DMS79 (cell line): ENCODE results near the gene COMMD2.

Experiments used
- DNase-seq: peaks from one replicate; lab custom pipeline; 2025; lab: John Stamatoyannopoulos, UW

The COMMD2 gene

DNA sequence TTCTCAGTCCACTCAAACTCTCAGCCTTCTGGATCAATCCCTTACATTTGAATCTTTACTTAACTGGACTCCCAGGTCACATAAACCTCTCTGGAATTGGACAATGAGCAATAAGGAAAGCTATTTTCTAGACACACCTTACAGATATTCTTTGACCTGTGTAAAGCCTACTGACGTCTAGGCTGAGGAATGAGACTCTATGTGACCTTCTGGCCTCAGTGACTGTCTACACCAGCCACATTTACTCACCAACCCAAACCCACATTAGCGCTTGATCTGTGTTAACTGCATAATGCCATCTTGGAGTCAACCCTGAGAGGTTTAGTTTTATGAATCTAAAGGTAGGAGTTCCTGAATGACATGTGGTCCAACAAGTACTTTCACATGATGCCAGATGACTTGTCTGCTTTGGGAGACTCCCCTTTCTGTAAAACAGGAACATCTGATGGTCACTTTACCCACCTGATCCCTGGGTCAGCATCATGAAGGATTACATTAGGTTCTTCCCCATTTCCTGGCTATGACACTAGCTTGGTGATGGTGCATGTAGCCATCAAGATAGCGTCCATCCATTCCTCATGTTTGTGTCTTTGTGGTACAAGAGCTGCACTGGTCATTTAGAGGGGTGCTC, 11.4 kb upstream of the COMMD2 start:
- no peak for DNase-seq

DNA sequence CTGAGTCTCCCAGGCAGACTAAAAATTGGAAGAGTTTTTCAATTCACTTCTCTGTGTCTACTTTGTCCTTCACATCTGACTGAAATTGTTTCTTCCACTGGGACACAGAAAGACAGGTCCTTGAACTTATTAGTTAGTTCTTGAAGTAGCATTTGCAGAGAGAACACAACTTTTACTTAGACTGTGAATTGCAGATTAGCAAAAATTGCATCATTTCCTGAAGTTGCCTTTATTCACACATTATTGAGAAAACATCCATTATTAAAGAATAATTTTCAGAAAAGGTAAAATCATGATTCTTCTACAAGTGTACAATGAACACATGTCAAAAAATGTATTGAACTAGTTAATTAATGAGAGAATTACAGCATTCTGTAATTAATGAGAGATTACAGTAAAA, 1.4 kb upstream of the COMMD2 start:
- no peak for DNase-seq

DNA sequence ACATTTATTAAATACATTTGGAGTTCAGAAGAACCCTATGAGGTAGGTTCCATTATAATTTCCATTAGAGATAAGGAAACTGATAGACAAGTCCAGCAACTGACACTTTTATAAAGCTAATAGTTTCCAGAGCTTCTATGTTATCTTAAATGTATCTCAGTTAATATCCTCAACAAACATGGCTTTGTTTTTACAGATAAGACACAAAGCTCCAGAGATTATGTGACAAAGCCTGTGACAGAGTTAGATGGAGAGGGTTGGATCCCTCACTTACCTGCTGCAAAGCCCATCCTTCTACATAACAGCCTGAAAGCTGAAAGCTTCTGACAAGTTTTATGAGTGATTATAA, 473 bp upstream of the COMMD2 start:
- no peak for DNase-seq

DNA sequence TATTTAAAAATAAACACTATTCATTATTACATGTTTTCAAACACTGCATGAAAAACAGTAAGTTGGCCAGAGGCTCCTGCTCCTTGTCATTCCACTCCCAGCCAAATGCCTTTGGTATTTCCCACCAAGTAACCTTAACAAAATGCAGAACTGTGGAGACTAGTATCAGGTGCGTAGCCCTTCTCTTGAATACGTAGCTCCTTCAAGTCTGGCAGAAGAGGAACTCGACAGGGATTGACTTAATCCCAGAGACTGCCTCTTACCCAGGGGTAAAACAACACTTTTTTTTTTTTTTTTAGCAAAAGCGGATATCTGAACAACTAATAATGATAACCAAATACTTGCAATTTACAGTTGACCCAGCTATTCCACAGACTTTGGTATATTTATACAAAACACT, 738 bp downstream of the COMMD2 start:
- DNase-seq: no peak

DNA sequence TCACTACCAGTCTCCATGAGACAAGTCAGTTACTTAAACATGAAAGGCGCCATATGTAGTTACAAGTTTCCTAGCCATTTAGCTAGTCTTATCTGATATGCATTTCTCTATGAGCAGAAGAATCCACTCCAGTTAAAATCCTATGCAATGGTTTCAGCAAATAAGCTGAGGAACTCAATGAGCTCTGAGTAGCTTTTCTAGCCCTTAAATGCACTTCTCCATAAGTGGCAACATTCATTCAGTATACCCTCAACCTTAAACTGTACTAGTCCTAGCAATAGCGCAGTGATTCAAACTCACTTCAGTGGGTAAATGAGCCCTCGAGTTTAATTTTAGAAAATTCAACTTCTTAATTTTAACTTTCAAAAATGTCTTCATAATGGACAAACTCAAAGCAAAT, 7.7 kb downstream of the COMMD2 start:
- no peak for DNase-seq

DNA sequence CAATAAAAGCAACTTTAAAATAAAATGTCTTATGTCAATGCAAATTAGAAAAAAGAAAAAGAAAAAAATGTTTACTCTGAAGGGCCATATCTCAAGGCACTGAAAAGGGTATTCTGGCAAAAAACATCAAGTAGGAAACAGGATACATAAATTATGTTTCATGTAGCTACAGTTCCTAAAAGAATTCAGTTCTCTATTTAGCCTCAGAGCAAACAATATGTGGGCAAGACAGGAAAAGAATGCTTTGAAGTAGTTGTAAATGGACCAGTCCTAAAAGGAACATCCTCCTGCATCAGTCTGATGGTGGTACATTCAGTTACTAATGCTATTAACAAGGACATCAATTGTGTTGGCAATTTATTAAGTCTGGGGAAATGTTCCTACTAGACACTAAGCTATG, 8.1 kb downstream of the COMMD2 start:
- DNase-seq: no peak

DNA sequence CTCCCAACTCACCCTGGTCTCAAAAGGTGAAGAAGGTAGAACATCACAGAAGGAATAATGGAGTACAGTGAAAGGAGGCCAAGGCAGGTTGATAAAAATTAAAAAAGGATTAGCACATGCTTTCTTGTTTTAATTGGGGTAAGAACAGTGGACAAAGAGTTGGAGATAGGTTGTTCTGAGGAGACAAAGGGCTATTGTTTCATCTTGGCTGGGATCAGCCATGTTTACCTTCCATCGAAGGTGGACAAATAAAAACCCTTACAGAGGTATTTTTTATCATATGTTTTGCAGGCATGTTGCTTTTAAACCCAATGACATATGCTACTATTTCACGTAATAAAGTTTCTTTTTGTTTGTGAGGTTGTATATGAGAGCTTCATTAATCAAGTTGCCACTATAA, 12.9 kb downstream of the COMMD2 start:
- no peak for DNase-seq

DNA sequence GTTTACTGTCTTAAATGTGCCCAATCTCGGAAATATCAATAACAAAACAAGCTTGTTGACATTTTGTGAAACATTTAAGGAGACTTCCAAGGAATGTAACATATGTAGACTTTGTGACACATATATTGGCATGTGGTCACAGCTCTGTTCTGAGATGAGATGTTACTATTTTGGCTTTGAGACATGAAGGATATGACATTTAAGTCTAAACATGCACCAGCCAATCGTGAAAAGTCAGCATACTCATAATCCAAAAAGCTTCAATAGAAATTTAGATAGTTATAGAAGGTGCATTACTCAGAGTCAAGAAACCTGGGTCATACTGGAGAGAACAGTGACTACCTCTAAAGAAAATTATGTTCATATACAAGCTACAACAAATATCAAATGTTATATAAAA, 13.4 kb downstream of the COMMD2 start:
- DNase-seq: no peak

DNA sequence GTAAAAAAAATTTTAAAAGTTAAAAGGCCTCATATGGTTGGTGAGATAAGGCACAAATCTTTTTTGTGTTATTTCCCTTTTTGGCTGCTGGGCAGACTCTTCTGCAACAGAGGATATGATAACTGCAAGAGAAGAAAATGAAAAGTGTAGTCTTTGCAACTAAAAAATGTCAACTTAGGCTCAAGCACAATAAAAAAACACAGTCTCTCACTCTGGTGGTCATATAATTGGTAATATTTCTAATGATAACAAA, 15.4 kb downstream of the COMMD2 start:
- DNase-seq: no peak

DNA sequence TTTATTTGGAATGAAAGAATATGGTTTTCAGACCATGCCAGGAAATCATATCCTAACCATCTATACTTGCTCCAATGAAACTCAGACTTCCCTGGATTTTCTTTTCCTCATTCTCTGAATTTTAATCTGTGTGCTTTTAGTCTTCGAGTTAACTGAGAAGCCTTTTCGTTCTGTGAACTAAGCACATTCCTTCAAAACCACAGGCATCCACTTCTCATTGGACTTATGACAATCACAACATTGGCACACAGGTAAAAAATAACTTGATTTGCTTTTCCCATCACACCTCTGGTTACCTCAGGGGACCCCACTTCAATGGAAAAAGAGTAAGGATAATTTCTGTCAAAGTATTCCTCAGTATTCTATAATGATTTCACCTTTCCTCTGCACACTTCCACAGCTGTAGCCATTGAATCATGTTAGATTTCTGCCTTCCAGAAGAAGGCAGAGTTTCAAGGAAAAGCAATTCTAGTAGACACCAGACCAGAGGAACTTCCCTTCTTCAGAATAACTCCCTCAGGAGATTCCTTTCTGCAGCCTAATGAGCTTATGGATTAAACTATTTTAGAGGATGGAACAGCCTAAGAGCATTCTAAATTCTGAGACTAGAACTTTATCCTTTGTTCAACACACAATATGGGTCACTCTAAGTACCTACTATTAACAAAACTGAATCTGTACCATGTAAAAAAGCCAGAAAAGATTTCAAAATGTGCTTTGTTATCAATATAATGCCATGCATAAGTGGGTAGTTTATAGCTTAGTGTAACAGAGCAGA, 15.9 kb downstream of the COMMD2 start:
- peak; percentile 5 for DNase-seq

DNA sequence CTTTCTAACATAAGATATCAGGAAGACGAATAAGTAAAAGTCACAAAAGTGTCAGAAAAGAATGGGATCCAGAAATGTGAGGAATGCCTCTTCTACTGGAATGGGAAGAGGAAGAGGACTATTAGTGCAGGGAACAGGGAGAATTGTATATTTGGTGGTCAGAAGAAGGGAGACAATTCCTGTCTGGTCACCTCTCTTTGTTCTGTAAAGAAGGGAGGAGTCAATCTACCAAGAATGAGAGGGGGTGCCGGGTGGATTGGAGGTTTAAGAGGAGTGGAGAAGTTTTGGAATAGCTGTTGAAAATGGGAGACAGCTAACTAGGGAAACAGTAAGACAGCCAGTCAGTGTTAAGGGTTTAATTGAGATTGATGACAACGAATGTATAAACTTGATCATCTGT, 20.1 kb downstream of the COMMD2 start:
- no peak for DNase-seq

DNA sequence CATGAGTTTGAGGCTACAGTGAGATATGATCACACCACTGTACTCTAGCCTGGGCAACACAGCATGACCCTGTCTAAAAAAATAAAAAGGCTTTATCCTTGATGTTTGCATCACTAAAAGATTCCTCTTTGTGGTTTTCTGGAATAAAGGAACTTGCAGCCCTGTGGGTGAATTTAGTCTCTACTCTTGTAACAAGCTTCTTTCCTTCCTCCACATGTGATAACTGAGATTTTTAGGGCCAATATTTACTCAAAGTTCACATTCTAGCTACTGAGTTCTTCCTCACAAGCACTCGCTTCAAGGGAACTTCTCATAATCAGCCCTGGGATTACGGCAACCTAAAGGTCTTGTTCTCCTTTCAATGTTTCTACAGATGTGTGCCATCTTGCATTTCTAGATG, 24.6 kb downstream of the COMMD2 start:
- no peak for DNase-seq

DNA sequence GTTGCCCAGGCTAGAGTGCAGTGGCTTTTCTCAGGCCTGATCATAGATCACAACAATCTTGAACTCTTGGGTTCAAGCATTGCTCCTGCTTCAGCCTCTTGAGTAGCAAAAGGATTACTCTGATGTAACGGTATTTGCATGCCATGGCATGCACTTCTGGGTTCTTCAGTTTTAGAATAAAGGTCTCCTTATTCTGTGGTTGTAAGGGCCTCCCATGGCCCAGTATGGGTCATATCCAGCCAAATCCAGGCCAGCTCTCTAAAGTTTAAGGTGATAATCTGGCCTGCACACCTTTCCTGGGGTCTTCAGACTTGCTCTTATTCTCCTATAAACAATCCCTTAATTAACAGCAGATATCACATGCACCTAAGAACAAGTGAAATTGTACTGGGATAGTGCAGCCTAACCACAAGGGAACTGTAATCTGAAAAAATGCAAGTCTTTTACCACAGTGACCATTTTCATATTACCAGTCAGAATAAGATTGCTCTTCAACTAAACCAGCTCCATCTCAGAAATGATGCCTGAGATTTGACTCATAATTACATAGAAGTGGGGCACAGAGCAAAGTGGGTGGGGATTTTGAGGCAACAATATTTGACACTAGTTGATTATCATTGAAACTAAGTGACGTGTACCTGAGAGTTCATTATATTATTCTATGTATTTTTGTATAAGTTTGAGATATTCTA, 25.4 kb downstream of the COMMD2 start:
- no peak for DNase-seq

DNA sequence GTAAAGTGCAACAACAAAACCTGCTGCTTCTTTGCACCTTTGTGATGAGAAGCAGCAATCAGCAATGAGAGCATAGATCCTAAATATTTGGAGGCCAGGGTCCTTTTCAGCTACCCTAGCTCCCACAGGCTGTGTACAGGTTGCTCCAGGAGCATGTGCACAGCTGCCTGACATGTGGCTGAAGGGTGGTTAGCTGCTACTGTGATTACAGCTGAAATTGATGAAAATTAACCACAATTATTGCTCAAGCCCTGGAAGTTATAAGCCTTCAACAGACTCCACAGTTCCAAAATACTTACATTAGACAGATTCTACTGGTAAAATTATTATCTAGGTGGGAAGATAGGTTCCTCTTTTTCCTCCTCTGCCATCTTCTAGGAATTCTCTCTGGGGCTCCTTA, 28.5 kb downstream of the COMMD2 start:
- no peak for DNase-seq

DNA sequence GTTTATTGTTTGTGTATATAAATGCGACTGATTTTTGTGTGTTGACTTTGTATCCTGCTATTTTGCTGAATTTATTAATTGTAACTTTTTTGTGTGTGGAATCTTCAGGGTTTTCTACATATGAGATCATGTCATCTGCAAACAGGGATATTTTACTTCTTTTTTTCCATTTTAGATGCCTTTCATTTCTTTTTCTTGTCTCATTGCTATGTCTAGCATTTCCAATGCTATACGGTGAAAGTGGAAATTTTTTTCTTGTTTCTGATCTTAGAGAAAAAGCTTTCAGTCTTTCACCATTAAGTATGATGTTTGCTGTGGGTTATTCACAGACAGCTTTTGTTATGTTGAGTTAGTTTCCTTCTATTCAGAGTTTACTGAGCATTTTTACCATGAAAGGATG, 31.4 kb downstream of the COMMD2 start:
- no peak for DNase-seq

DNA sequence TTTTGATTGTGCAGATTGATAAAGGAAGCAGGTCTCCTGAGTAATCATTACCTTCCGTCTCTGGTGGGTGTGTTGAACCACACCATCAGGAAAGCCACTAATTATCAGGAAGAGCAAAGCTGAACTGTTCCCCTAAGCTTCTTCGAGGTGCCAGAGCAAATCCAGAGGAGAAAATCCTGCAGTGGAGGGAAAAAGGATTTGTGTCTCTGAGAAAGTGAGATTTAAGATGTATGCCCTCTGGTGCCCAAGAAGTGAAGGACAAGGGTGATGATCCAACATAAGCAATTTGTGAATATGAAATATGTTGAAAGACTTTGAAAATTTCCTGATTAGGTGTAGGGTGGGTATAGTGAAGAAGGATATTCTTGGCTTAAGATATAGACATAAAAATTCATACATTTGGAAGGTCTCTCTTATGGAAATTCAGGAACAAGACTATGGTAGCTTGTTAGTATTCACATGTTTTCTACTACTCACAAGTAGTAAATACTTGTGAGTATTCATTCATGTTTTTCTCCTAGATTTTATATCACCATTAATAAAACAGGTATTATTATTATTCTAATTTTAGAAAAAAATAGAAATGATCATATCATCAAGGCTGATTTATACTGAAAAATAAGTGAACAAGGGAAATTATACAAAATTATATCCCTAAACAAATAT, 34.8 kb downstream of the COMMD2 start:
- peak; percentile 2 for DNase-seq

DNA sequence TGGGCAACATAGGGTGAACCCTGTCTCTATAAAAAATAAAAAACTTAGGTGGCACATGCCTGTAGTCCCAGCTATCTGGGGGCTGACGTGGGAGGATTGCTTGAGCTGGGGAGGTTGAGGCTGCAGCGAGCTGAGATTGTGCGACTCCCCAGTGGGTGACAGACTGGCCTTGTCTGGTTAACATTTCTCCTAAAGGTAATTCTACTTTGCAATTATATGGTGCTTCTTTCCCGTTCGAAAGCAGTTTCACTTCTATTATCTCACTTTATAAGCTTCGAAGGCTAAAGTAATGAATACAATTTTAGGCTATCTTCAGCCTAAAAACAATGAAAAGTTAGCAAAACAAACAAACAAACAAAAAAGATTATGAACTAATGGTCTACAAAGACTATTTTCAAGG, 35.3 kb downstream of the COMMD2 start:
- no peak for DNase-seq

DNA sequence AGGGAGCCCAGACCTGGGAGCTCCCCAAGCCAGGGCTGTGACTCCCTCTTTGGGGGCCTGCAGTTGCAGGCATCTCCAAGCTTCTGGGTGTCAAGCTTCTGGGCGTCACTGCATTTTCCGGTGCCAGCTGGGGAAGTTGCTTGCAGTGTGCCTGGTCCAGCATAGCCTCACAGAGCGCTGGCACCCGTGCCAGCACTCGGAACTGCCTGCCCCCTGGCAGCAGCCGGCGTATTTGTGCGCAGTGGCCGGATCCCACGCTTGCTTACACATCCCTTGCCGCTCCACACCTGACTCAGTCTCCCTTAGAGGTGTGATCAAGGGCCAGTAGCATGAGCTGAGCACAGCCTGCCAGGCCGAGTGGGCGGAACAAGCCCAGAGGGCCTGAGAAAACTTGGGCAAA, 37.0 kb downstream of the COMMD2 start:
- DNase-seq: no peak

DNA sequence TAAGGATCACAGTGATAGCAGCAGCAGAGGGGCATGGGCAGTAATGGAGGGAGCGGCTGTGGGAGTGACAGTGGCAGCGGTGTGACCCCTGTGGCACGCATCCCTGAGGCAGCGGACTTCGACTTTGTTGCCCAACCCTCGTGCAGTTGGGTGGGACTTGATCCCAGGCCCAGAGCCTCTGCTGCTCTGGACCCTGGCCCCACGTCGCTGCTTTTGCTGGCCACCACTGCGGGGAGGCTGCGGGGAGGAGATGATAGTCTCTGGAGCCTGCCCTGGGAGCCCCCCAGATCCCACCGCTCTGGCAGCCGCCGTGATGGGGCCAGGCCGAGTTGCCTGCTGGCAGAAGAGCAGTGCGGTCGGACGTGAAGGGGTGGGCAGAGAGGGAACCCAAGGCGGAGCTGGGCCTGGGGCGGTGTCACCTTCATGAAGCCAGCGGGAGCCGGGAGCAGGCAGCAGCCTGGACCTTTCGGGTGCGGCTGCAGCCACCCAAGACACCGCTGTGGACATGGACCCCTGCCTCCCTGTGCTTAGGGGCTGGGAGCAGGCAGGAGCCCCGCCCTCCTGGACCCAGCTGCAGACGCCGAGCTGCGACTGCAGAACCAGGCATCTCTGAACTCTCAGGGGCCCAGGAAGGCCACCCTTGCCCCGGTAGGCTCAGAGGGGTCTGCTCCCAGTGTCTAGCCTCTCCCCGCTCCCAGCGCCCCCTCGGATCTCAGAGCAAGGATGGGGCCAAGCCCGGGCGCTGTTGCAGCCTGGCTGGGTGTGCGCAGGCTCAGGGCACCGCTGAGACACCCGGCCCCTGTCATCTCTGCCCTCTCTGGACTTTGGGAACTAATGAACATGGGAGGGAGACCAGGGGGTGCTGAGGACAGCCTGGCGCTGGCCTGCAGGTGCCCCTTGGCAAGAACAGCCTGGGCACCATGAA, 38.3 kb downstream of the COMMD2 start:
- no peak for DNase-seq

DNA sequence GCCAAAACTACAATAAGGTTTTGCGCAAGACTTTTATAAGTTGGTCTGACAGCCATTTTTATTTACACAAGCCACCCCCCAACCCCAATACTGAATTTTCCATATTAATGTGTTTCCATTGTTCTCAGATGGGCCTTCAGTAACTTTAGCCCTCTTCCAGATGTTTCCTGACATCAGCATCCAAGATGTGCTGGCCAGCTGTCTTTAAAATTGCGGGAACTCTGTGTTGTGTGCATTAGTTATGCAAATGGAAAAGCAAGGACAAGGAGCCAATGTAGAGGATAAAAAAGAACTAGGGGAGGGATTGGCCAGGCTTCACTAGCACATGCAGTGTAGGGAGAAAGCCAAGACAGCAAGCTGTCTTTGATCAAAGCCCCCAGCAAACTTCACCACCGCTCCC, 45.4 kb downstream of the COMMD2 start:
- no peak for DNase-seq

DNA sequence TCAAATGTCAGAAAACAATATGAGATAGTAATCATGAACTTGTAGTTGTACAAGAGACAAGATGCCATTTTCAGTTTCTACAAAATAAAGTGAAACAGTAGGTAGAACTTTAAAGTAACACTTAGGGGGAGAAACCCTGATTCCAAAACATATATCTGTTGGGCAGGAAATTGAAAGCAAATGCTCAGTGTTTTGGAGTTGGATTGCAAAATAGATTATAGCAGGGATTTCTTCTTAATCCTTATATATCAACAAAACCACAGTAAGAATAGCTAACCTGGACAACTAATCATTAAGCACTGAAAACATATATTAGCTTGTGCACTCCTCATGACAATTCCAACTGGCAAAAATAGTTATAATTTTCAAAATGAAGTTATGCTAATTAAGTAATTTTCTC, 46.9 kb downstream of the COMMD2 start:
- no peak for DNase-seq

DNA sequence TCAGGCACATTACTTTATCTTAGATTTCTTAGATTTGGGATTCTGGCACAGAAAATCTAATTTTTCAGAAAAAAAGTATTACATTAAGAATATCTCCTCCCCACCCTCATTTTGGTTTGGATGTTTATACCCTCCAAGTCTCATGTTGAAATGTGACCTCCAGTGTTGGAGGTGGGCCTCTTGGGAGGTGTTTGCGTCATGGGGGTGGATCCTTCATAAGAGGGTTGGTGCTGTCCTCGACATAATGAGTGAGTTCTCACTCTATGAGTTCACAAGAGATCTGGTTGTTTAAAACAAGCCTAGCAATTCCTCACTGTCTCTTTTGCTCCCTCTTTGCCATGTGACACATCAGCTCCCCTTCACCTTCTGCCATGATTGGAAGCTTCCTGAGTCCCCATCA, 48.8 kb downstream of the COMMD2 start:
- DNase-seq: no peak
